ENCODE measurements around the gene MUSK.

- TF ChIP-seq, protein P1, sequence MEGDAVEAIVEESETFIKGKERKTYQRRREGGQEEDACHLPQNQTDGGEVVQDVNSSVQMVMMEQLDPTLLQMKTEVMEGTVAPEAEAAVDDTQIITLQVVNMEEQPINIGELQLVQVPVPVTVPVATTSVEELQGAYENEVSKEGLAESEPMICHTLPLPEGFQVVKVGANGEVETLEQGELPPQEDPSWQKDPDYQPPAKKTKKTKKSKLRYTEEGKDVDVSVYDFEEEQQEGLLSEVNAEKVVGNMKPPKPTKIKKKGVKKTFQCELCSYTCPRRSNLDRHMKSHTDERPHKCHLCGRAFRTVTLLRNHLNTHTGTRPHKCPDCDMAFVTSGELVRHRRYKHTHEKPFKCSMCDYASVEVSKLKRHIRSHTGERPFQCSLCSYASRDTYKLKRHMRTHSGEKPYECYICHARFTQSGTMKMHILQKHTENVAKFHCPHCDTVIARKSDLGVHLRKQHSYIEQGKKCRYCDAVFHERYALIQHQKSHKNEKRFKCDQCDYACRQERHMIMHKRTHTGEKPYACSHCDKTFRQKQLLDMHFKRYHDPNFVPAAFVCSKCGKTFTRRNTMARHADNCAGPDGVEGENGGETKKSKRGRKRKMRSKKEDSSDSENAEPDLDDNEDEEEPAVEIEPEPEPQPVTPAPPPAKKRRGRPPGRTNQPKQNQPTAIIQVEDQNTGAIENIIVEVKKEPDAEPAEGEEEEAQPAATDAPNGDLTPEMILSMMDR (IDR thresholded peaks at IDR 0.05; ENCODE audit: insufficient read depth, low read length, poor library complexity, severe bottlenecking) = no peak
- no peak for TF ChIP-seq EZH2phosphoT487 (conservative IDR thresholded peaks at IDR 0.05; ENCODE audit: low read length)
Observed at GRCh38 chr9:110750272-110750671, 81.7 kb downstream of the MUSK start.

Measured in SU-DHL-6 (cell line).